OCI-M2 (cell line): ENCODE data around the gene WDR77.

Source experiments
- DNase-seq: peaks from one replicate; lab custom pipeline; 2025; ENCODE audit not compliant: unreplicated experiment; lab: John Stamatoyannopoulos, UW

Gene WDR77

GRCh38 chr1:111439461-111440351 is 9.3 kb downstream of the WDR77 start:
- no peak for DNase-seq

- no peak for DNase-seq
Observed at GRCh38 chr1:111436726-111437125, 12.3 kb downstream of the WDR77 start.

GRCh38 chr1:111424281-111424680 is 24.8 kb downstream of the WDR77 start:
- DNase-seq, result no peak

- DNase-seq, result no peak
Observed at GRCh38 chr1:111422546-111423391, 26.3 kb downstream of the WDR77 start.

GRCh38 chr1:111420377-111420776 is 28.7 kb downstream of the WDR77 start:
- no peak for DNase-seq

- DNase-seq, result no peak
Observed at GRCh38 chr1:111419037-111419436, 30.0 kb downstream of the WDR77 start.

- DNase-seq, result no peak
Observed at GRCh38 chr1:111417755-111418154, 31.3 kb downstream of the WDR77 start.

GRCh38 chr1:111415461-111415860 is 33.6 kb downstream of the WDR77 start:
- DNase-seq, result no peak

GRCh38 chr1:111414756-111415155 is 34.3 kb downstream of the WDR77 start:
- no peak for DNase-seq

GRCh38 chr1:111412839-111413238 is 36.2 kb downstream of the WDR77 start:
- no peak for DNase-seq

GRCh38 chr1:111407301-111407700 is 41.8 kb downstream of the WDR77 start:
- DNase-seq, result no peak

- no peak for DNase-seq
Observed at GRCh38 chr1:111406321-111406768, 42.7 kb downstream of the WDR77 start.

- no peak for DNase-seq
Observed at GRCh38 chr1:111404588-111404987, 44.5 kb downstream of the WDR77 start.

- DNase-seq, result no peak
Observed at GRCh38 chr1:111402083-111402482, 47.0 kb downstream of the WDR77 start.

GRCh38 chr1:111399792-111400610 is 49.1 kb downstream of the WDR77 start:
- no peak for DNase-seq

GRCh38 chr1:111392460-111392945 is 56.6 kb downstream of the WDR77 start:
- no peak for DNase-seq

GRCh38 chr1:111392042-111392441 is 57.0 kb downstream of the WDR77 start:
- DNase-seq, result no peak
